ENCODE measurements around the gene TTF2.

- TF ChIP-seq POLR2A (IDR thresholded peaks at IDR 0.05) (no peak), CTCF (IDR thresholded peaks at IDR 0.05) (no peak), EP300 (IDR thresholded peaks at IDR 0.05) (no peak)
Observed at GRCh38 chr1:117106478-117106877, 46.4 kb downstream of the TTF2 start.

Data from ovary (tissue), 3 donors.